WTC11 (cell line): ENCODE results near the gene IRF8. TPM values are rescaled to one million over a fixed set of nuclear protein-coding genes. Genes with fewer than 3 reads are reported as not detected.
"Not testable (repeated sequence)": the region's sequence is repeated elsewhere in the genome, so short reads cannot be mapped to it uniquely, and the experiment has no call there.

Source experiments
- ATAC-seq: fragments of 200-7000 bp; cut with Tn5 transposase; 2 replicates; pipeline ENCODE4 v1.10.0; 2021; ENCODE audit warnings: mild to moderate bottlenecking, moderate library complexity
- CTCF ChIA-PET: fragments of 300-600 bp; sonication (Branson Sonifier 250); formaldehyde crosslinking; loops from one replicate; lab custom pipeline; 2021; ENCODE audit warnings: antibody characterized with exemption; lab: Charles Lee
- POLR2A ChIA-PET: fragments of 350-600 bp; sonication (Branson Sonifier 250); formaldehyde crosslinking; loops from one replicate; lab custom pipeline; 2021; ENCODE audit warnings: antibody characterized with exemption; lab: Charles Lee
- DNase-seq: peaks from one replicate; pipeline ENCODE4 v3.0.0; 2021; ENCODE audit warnings: low spot score
- H3K27ac Mint-ChIP-seq: 2 replicates; pipeline ENCODE4 v1.8.0; 2021; ENCODE audit warnings: mixed read lengths
- H3K27me3 Mint-ChIP-seq: 2 replicates; pipeline ENCODE4 v1.8.0; 2021; ENCODE audit warnings: low read depth, mild to moderate bottlenecking, moderate library complexity, mixed read lengths
- H3K36me3 Mint-ChIP-seq: 2 replicates; pipeline ENCODE4 v1.8.0; 2021; ENCODE audit warnings: mixed read lengths
- H3K4me1 Mint-ChIP-seq: 2 replicates; pipeline ENCODE4 v1.8.0; 2022; ENCODE audit warnings: mixed read lengths
- H3K4me3 Mint-ChIP-seq: 2 replicates; pipeline ENCODE4 v1.8.0; 2021; ENCODE audit warnings: mild to moderate bottlenecking, moderate library complexity, mixed read lengths
- H3K9me3 Mint-ChIP-seq: 2 replicates; pipeline ENCODE4 v1.8.0; 2021; ENCODE audit warnings: mixed read lengths
- CBFB ChIP-seq: sonication (generic); formaldehyde crosslinking; IDR thresholded peaks from 2 replicates; pipeline ENCODE4 v1.8.1; 2022; ENCODE audit warnings: mild to moderate bottlenecking, low read depth, missing genetic modification reagents
- CREM ChIP-seq: sonication (generic); formaldehyde crosslinking; IDR thresholded peaks from 2 replicates; pipeline ENCODE4 v1.8.1; 2022; ENCODE audit warnings: mild to moderate bottlenecking, missing genetic modification reagents, moderate library complexity
- ELF4 ChIP-seq: sonication (generic); formaldehyde crosslinking; IDR thresholded peaks from 2 replicates; pipeline ENCODE4 v1.8.1; 2022; ENCODE audit warnings: low read depth, mild to moderate bottlenecking, moderate library complexity, missing genetic modification reagents
- ETV6 ChIP-seq: sonication (generic); formaldehyde crosslinking; IDR thresholded peaks from 2 replicates; pipeline ENCODE4 v1.8.1; 2022; ENCODE audit warnings: mild to moderate bottlenecking, missing genetic modification reagents
- FOXJ3 ChIP-seq: sonication (generic); formaldehyde crosslinking; IDR thresholded peaks from 2 replicates; pipeline ENCODE4 v1.9.0; 2021; ENCODE audit warnings: missing genetic modification reagents, mild to moderate bottlenecking, borderline replicate concordance
- FOXK1 ChIP-seq: sonication (generic); formaldehyde crosslinking; IDR thresholded peaks from 2 replicates; pipeline ENCODE4 v1.8.0; 2022; ENCODE audit warnings: mild to moderate bottlenecking, moderate library complexity, missing genetic modification reagents
- MXD4 ChIP-seq: fragments of 250-450 bp; sonication (Bioruptor Pico); IDR thresholded peaks from 2 replicates; pipeline ENCODE4 v1.8.0; 2021; ENCODE audit warnings: mild to moderate bottlenecking, moderate library complexity, borderline replicate concordance
- NFE2L1 ChIP-seq: sonication (generic); formaldehyde crosslinking; IDR thresholded peaks from 2 replicates; pipeline ENCODE4 v1.8.1; 2023; ENCODE audit warnings: missing genetic modification reagents
- NR2C2 ChIP-seq: sonication (generic); formaldehyde crosslinking; IDR thresholded peaks from 2 replicates; pipeline ENCODE4 v1.8.0; 2022; ENCODE audit warnings: mild to moderate bottlenecking, missing genetic modification reagents
- OVOL2 ChIP-seq: fragments of 250-450 bp; sonication (Bioruptor Pico); IDR thresholded peaks from 2 replicates; pipeline ENCODE4 v1.9.0; 2021; ENCODE audit warnings: mild to moderate bottlenecking, borderline replicate concordance
- SMAD4 ChIP-seq: sonication (generic); formaldehyde crosslinking; IDR thresholded peaks from 2 replicates; pipeline ENCODE4 v1.8.0; 2022; ENCODE audit warnings: mild to moderate bottlenecking, missing genetic modification reagents
- SOX15 ChIP-seq: fragments of 250-450 bp; sonication (Bioruptor Pico); IDR thresholded peaks from 2 replicates; pipeline ENCODE4 v1.9.0; 2021; ENCODE audit warnings: mild to moderate bottlenecking
- ZBTB21 ChIP-seq: sonication (generic); formaldehyde crosslinking; IDR thresholded peaks from 2 replicates; pipeline ENCODE4 v1.8.1; 2023; ENCODE audit warnings: mild to moderate bottlenecking, missing genetic modification reagents, borderline replicate concordance
- ZNF671 ChIP-seq: fragments of 250-450 bp; sonication (Bioruptor Pico); IDR thresholded peaks from 2 replicates; pipeline ENCODE4 v1.8.0; 2021; ENCODE audit warnings: mild to moderate bottlenecking
- total RNA-seq: library from RNA; stranded (reverse); gene quantifications from 3 replicates; pipeline ENCODE4 v1.2.3, GENCODE V29; 2021
- TF ChIP-seq, protein P1 (sequence below): sonication (generic); formaldehyde crosslinking; IDR thresholded peaks from 2 replicates; pipeline ENCODE4 v1.8.0; 2022; ENCODE audit warnings: mild to moderate bottlenecking, missing genetic modification reagents
- TF ChIP-seq, protein P2 (sequence below): sonication (generic); formaldehyde crosslinking; IDR thresholded peaks from 2 replicates; pipeline ENCODE4 v1.8.1; 2023; ENCODE audit warnings: mild to moderate bottlenecking, missing genetic modification reagents, moderate library complexity
- TF ChIP-seq, protein P3 (sequence below): fragments of 250-450 bp; sonication (Bioruptor Pico); IDR thresholded peaks from 2 replicates; pipeline ENCODE4 v1.9.0; 2021; ENCODE audit warnings: mild to moderate bottlenecking, borderline replicate concordance
- TF ChIP-seq, protein P4 (sequence below): sonication (generic); formaldehyde crosslinking; IDR thresholded peaks from 2 replicates; pipeline ENCODE4 v1.8.1; 2023; ENCODE audit warnings: mild to moderate bottlenecking, missing genetic modification reagents
- TF ChIP-seq, protein P5 (sequence below): sonication (generic); formaldehyde crosslinking; IDR thresholded peaks from 2 replicates; pipeline ENCODE4 v1.8.1; 2023; ENCODE audit warnings: mild to moderate bottlenecking, missing genetic modification reagents, moderate library complexity

IRF8 gene
- total RNA-seq, 1 experiment from 2014 or later = 1.1 TPM

DNA sequence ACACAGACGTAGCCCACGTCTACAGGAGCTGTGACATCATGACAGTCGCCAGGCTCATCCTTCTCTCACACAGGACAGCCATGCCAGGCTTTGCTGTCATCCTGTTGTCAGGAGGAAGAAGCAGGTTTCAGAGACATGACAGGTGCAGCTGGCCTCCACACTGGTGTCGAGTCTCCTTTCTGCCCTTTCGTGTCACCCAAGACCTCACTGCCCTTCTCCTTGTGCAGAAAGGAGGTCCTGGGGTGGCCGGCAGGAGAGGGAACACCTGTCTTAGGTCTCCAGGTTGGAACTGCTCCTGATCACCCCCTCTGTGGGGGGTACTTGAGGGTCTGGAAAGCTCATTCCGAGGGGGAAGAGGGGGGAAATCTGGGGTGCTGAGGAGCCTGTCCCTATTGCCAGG lies 41.6 kb upstream of the IRF8 start:
- H3K4me3 Mint-ChIP-seq = no peak overlapping the region
- ATAC-seq = no peak
- no peak for DNase-seq
- TF ChIP-seq ETV6 (CRISPR knock-in tag) (no peak), CREM (CRISPR knock-in tag) (no peak), SOX15 (CRISPR knock-in tag) (no peak), MXD4 (no peak), ZBTB21 (CRISPR knock-in tag) (no peak), NFE2L1 (CRISPR knock-in tag) (no peak), SMAD4 (CRISPR knock-in tag) (no peak), NR2C2 (no peak), ZNF671 (CRISPR knock-in tag) (no peak), CBFB (no peak)
- TF ChIP-seq, protein P1, sequence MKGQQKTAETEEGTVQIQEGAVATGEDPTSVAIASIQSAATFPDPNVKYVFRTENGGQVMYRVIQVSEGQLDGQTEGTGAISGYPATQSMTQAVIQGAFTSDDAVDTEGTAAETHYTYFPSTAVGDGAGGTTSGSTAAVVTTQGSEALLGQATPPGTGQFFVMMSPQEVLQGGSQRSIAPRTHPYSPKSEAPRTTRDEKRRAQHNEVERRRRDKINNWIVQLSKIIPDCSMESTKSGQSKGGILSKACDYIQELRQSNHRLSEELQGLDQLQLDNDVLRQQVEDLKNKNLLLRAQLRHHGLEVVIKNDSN (CRISPR knock-in tag) = no peak
- TF ChIP-seq, protein P2, sequence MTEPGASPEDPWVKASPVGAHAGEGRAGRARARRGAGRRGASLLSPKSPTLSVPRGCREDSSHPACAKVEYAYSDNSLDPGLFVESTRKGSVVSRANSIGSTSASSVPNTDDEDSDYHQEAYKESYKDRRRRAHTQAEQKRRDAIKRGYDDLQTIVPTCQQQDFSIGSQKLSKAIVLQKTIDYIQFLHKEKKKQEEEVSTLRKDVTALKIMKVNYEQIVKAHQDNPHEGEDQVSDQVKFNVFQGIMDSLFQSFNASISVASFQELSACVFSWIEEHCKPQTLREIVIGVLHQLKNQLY (CRISPR knock-in tag) = no peak
- TF ChIP-seq, protein P3, sequence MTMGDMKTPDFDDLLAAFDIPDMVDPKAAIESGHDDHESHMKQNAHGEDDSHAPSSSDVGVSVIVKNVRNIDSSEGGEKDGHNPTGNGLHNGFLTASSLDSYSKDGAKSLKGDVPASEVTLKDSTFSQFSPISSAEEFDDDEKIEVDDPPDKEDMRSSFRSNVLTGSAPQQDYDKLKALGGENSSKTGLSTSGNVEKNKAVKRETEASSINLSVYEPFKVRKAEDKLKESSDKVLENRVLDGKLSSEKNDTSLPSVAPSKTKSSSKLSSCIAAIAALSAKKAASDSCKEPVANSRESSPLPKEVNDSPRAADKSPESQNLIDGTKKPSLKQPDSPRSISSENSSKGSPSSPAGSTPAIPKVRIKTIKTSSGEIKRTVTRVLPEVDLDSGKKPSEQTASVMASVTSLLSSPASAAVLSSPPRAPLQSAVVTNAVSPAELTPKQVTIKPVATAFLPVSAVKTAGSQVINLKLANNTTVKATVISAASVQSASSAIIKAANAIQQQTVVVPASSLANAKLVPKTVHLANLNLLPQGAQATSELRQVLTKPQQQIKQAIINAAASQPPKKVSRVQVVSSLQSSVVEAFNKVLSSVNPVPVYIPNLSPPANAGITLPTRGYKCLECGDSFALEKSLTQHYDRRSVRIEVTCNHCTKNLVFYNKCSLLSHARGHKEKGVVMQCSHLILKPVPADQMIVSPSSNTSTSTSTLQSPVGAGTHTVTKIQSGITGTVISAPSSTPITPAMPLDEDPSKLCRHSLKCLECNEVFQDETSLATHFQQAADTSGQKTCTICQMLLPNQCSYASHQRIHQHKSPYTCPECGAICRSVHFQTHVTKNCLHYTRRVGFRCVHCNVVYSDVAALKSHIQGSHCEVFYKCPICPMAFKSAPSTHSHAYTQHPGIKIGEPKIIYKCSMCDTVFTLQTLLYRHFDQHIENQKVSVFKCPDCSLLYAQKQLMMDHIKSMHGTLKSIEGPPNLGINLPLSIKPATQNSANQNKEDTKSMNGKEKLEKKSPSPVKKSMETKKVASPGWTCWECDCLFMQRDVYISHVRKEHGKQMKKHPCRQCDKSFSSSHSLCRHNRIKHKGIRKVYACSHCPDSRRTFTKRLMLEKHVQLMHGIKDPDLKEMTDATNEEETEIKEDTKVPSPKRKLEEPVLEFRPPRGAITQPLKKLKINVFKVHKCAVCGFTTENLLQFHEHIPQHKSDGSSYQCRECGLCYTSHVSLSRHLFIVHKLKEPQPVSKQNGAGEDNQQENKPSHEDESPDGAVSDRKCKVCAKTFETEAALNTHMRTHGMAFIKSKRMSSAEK (CRISPR knock-in tag) = no peak
- H3K36me3 Mint-ChIP-seq = no peaks in the 10 kb centered on the region
- no peak overlapping the region for H3K27ac Mint-ChIP-seq
- CTCF ChIA-PET = no interaction called here
- peaks cover 6% of the 10 kb centered on the region for H3K9me3 Mint-ChIP-seq
- no peaks in the 10 kb centered on the region for H3K4me1 Mint-ChIP-seq
- POLR2A ChIA-PET = no interaction called here
- peaks cover 3% of the 10 kb centered on the region for H3K27me3 Mint-ChIP-seq

DNA sequence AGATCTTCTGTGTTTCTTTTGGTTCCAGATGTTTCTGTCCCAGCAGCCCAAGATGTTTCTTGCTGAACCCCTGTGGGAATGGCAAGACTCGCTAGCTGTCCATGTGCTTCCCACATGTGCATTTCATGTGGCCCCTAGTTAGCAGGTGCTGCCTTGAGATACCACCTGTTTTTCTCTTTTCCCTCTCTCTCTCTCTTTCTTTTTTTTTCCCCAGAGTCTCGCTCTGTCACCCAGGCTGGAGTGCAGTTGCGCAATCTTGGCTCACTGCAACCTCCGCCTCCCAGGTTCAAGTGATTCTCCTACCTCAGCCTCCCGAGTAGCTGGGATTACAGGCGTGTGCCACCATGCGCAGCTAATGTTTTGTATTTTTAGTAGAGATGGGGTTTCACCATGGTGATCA lies 40.4 kb upstream of the IRF8 start:
- H3K4me1 Mint-ChIP-seq, POLR2A ChIA-PET, CTCF ChIA-PET, DNase-seq, H3K9me3 Mint-ChIP-seq, H3K27me3 Mint-ChIP-seq, H3K4me3 Mint-ChIP-seq, H3K27ac Mint-ChIP-seq, H3K36me3 Mint-ChIP-seq, ATAC-seq: not testable (repeated sequence)

DNA sequence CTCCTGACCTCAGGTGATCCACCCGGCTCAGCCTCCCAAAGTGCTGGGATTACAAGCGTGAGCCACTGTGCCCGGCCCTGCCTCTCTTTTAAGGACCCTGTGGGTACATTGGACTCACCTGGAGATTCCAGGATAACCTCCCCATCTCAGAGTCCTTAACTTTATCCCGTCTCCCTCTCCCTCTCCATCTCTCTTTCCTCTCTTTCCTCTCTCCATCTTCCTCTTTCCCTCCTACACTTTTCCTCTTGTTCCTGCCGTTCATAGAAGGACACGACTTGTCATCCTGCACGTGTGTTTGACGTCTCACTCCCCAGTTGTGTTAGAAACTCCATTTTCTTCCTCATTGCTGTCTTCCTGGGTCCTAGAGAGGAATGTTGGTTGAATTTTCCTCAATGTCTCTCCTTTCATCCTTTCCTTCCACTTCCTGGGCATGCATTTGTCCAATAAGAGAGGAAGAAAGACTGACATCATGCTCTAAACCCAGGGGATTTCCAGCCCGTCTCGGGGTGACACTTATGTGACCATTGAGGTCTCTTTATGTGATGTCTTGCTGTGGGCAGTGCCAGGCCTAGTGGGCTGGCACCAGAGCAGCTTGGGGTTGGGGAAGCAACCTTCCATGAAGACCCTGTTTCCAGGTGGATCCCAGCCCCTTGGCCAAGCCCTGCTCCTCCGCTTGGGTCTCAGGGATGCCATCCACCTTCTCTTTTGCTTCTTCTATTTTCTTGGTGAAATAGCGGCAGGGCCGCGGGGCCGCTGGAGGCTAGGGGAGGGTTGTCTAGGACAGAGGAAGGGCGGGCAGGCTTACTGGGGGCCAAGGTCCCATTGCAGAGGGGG lies 39.8 kb upstream of the IRF8 start:
- Mint-ChIP-seq H3K9me3 (peaks cover 13% of the 10 kb centered on the region), H3K36me3 (no peaks in the 10 kb centered on the region)
- TF ChIP-seq ELF4 (CRISPR knock-in tag) = no peak
- no peak for TF ChIP-seq FOXJ3 (CRISPR knock-in tag)
- TF ChIP-seq FOXK1 (CRISPR knock-in tag) = no peak
- TF ChIP-seq, protein P4, sequence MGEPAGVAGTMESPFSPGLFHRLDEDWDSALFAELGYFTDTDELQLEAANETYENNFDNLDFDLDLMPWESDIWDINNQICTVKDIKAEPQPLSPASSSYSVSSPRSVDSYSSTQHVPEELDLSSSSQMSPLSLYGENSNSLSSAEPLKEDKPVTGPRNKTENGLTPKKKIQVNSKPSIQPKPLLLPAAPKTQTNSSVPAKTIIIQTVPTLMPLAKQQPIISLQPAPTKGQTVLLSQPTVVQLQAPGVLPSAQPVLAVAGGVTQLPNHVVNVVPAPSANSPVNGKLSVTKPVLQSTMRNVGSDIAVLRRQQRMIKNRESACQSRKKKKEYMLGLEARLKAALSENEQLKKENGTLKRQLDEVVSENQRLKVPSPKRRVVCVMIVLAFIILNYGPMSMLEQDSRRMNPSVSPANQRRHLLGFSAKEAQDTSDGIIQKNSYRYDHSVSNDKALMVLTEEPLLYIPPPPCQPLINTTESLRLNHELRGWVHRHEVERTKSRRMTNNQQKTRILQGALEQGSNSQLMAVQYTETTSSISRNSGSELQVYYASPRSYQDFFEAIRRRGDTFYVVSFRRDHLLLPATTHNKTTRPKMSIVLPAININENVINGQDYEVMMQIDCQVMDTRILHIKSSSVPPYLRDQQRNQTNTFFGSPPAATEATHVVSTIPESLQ = no peak
- TF ChIP-seq OVOL2 (CRISPR knock-in tag) = no peak
- TF ChIP-seq, protein P5, sequence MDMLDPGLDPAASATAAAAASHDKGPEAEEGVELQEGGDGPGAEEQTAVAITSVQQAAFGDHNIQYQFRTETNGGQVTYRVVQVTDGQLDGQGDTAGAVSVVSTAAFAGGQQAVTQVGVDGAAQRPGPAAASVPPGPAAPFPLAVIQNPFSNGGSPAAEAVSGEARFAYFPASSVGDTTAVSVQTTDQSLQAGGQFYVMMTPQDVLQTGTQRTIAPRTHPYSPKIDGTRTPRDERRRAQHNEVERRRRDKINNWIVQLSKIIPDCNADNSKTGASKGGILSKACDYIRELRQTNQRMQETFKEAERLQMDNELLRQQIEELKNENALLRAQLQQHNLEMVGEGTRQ = no peak
- TF ChIP-seq, all 79 proteins: peak for 0
- H3K4me3 Mint-ChIP-seq = no peak overlapping the region
- no peak for ATAC-seq
- no peak overlapping the region for H3K27ac Mint-ChIP-seq
- ChIA-PET CTCF (interaction anchor here (0.8 to 1.5 kb wide), 3 partner anchors 11 to 40 kb away, joined by 4 to 7 read pairs (median 5); no protein-coding TSS in a partner anchor), POLR2A (no interaction called here)
- H3K27me3 Mint-ChIP-seq = peaks cover 3% of the 10 kb centered on the region
- DNase-seq = no peak
- no peaks in the 10 kb centered on the region for H3K4me1 Mint-ChIP-seq
